ENCODE data around the gene TCL1B. TPM values are rescaled to one million over a fixed set of nuclear protein-coding genes. Genes with fewer than 3 reads are reported as not detected.

TCL1B gene
- total RNA-seq, 4 donors from 2014 or later: not detected

DNA sequence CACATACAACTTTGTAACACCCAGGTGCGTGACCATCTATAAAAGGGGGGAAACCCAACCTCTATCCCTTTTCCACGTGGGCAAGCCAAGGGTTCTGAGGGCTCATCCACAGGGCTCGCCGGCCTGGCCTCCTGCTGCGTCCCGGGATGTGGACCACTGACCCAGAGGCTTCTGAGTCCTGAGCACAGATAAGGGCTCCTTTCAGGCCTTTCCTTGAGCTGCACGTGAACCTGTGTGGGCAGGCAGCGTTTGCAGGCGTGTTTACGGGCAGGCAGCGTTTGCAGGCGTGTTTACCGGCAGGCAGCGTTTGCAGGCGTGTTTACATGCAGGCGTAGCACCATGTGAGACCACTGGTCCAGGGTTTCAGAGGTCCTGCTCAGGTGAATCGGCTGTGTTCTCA lies 23.9 kb downstream of the TCL1B start:
- WGBS, 2 donors (ENCODE audit: low coverage in 1 of 2): 89 to 100% methylated on average over 1 to 3 of the region's 17 CpGs
- H3K36me3 ChIP-seq: no peaks in the 10 kb centered on the region
- no peak for ATAC-seq

DNA sequence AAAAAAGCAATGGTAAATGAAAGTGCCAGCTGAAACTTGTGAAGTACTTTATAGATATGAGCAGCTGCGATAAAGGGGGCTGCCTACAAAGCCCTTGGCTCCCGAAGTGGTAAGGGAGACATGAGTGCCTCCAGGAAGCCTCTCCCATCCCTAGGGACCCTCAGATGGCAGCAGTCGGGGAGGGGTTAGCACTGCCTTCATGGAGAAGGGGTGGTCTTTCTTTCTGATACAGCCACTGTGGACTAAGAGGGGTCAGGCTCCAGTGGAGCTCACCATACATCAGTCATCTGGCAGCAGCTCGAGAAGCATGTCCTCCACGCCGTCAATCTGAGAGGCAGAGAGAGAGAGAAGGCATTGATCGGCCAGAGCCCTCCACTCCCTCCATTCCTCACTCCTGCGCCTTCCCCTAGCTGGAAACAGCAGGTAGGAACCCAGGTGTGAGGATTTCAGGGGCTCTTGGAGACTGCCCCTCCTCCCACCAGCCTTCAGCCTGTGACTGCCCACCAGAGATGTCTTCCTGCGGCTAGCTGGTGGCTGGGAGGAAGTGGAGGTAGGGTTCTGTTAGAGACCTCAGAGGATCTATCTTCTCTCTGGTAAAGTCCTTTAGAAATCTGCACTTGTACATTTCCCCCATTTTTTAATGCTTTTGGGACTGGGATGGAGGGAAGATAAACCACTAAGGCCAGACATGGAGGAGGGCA lies 25.4 kb downstream of the TCL1B start:
- H3K9me3 ChIP-seq: no peaks in the 10 kb centered on the region
- H3K4me1 ChIP-seq: no peaks in the 10 kb centered on the region
- H3K36me3 ChIP-seq: no peaks in the 10 kb centered on the region
- no peak for ATAC-seq
- peaks cover 54% of the 10 kb centered on the region for H3K27me3 ChIP-seq
- no peak for TF ChIP-seq POLR2AphosphoS5 (IDR thresholded peaks at IDR 0.05)
- TF ChIP-seq EP300 (IDR thresholded peaks at IDR 0.05): no peak
- TF ChIP-seq POLR2A (IDR thresholded peaks at IDR 0.05): no peak
- TF ChIP-seq, protein P1, sequence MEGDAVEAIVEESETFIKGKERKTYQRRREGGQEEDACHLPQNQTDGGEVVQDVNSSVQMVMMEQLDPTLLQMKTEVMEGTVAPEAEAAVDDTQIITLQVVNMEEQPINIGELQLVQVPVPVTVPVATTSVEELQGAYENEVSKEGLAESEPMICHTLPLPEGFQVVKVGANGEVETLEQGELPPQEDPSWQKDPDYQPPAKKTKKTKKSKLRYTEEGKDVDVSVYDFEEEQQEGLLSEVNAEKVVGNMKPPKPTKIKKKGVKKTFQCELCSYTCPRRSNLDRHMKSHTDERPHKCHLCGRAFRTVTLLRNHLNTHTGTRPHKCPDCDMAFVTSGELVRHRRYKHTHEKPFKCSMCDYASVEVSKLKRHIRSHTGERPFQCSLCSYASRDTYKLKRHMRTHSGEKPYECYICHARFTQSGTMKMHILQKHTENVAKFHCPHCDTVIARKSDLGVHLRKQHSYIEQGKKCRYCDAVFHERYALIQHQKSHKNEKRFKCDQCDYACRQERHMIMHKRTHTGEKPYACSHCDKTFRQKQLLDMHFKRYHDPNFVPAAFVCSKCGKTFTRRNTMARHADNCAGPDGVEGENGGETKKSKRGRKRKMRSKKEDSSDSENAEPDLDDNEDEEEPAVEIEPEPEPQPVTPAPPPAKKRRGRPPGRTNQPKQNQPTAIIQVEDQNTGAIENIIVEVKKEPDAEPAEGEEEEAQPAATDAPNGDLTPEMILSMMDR (IDR thresholded peaks at IDR 0.05): no peak
- no peak overlapping the region for H3K27ac ChIP-seq
- H3K4me3 ChIP-seq: no peak overlapping the region
- WGBS, 2 donors (ENCODE audit: low coverage in 1 of 2): 73 to 74% methylated on average over 2 to 9 of the region's 9 CpGs

More for the DNA sequence above, 23.9 kb downstream of the TCL1B start:
- Histone ChIP-seq H3K27me3 (peaks cover 51% of the 10 kb centered on the region), H3K27ac (no peak overlapping the region), H3K4me1 (no peaks in the 10 kb centered on the region), H3K9me3 (no peaks in the 10 kb centered on the region), H3K4me3 (no peak overlapping the region)
- TF ChIP-seq EP300 (IDR thresholded peaks at IDR 0.05): no peak
- no peak for TF ChIP-seq POLR2A (IDR thresholded peaks at IDR 0.05)
- TF ChIP-seq POLR2AphosphoS5 (IDR thresholded peaks at IDR 0.05): no peak
- TF ChIP-seq, protein P1 (IDR thresholded peaks at IDR 0.05): no peak

DNA sequence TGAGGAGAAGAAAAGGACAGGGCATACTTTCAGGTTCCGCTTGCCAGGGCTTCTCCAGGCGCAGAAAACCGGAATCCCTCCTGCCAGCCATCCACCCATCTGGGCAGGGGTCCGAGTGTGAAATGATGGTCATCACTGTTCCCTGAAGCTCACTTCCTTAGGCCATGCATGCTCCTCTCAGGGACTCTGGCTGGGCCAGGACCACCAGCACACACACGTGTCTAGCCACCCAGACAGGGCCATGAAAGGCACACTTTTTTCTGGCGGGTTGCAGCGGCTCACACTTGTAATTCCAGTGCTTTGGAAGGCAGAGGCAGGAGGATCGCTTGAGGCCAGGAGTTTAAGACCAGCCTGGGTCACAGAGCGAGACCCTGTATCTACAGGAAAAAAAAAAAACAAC lies 26.2 kb downstream of the TCL1B start:
- 77% methylated on average over 8 of the region's 9 CpGs; no CpG with 5 or more reads in 1 of the 2 donors for WGBS, 2 donors (ENCODE audit: low coverage in 1 of 2)
- no peak for TF ChIP-seq POLR2A (IDR thresholded peaks at IDR 0.05)
- no peak for TF ChIP-seq POLR2AphosphoS5 (IDR thresholded peaks at IDR 0.05)
- no peak for TF ChIP-seq EP300 (IDR thresholded peaks at IDR 0.05)
- TF ChIP-seq, protein P1 (IDR thresholded peaks at IDR 0.05): no peak
- no peak for ATAC-seq

DNA sequence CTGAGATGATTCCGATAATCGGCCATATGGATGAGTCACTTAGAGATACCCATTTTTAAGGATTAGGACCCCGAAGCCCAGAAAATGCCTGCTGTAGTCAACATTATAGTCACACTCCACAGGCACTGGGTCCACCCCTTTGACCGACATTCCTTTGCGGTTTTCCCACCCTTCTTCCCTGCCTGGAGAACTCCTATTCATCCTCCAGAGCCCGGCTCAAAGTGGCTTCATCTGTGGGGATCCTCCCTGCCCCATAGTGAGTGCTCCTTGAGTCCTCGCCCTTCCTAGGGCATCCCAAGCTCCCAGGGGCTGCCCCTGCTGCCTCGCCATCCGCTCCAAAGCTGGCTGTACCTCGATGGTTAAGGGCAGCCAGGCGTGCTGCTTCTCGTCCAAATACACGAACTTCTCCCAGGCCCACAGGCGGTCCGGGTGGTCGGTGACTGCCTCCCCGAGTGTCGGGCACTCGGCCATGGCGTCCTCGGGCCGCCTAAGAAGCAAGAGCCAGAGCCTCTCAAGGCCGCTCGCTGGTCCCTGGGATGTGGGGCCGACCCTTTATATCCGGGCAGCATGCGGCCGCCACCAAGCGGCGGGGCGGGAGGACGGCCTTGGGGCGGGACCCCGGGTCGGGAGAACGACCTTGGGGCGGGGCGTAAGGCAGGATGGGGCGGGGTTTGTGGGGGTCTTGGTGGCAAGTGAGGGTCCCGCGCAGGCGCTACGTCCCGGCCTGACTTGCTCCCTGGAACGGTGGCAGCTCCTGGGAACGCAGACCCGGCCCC lies 27.6 kb downstream of the TCL1B start, which contains the start of gene TCL1A:
Gene TCL1A (minus strand): TSS at position 530 of the 776 bp plus-strand sequence. CDS start 59 bp downstream, at position 471.
- no peaks in the 10 kb centered on the region for H3K36me3 ChIP-seq
- TF ChIP-seq, protein P1 (IDR thresholded peaks at IDR 0.05): no peak
- no peak for TF ChIP-seq POLR2A (IDR thresholded peaks at IDR 0.05)
- TF ChIP-seq EP300 (IDR thresholded peaks at IDR 0.05): no peak
- TF ChIP-seq POLR2AphosphoS5 (IDR thresholded peaks at IDR 0.05): no peak
- no peaks in the 10 kb centered on the region for H3K9me3 ChIP-seq
- WGBS, 2 donors (ENCODE audit: low coverage in 1 of 2): 93 to 100% methylated on average over 2 to 5 of the region's 47 CpGs
- ATAC-seq: no peak
- H3K27me3 ChIP-seq: peaks cover 49% of the 10 kb centered on the region
- H3K4me1 ChIP-seq: no peaks in the 10 kb centered on the region
- H3K27ac ChIP-seq: no peak within 1 kb of the TSS
- no peak within 1 kb of the TSS for H3K4me3 ChIP-seq

More for the DNA sequence above, 26.2 kb downstream of the TCL1B start:
- no peaks in the 10 kb centered on the region for H3K36me3 ChIP-seq
- no peak overlapping the region for H3K27ac ChIP-seq
- H3K4me3 ChIP-seq: no peak overlapping the region
- H3K4me1 ChIP-seq: no peaks in the 10 kb centered on the region
- no peaks in the 10 kb centered on the region for H3K9me3 ChIP-seq
- peaks cover 49% of the 10 kb centered on the region for H3K27me3 ChIP-seq

Data from gastroesophageal sphincter (tissue), 4 donors.